GM18498 (cell line): ENCODE results near the gene PPARGC1A.

ENCODE experiments used
- ATAC-seq: cut with Tn5 transposase; IDR thresholded peaks from one replicate; pipeline ENCODE4 v1.9.1; 2021; ENCODE audit warnings: mild to moderate bottlenecking, moderate library complexity; ENCODE audit not compliant: unreplicated experiment

Gene PPARGC1A

GRCh38 chr4:23774909-23775308, 114.9 kb downstream of the PPARGC1A start:
- no peak for ATAC-seq

- no peak for ATAC-seq
Measured at GRCh38 chr4:23773884-23774636, 115.8 kb downstream of the PPARGC1A start.

- no peak for ATAC-seq
Measured at GRCh38 chr4:23770011-23770410, 119.8 kb downstream of the PPARGC1A start.

GRCh38 chr4:23769406-23769805, 120.4 kb downstream of the PPARGC1A start:
- ATAC-seq, result no peak

- ATAC-seq, result no peak
Measured at GRCh38 chr4:23768541-23768940, 121.3 kb downstream of the PPARGC1A start.

GRCh38 chr4:23766344-23766743, 123.5 kb downstream of the PPARGC1A start:
- no peak for ATAC-seq

- ATAC-seq, result no peak
Measured at GRCh38 chr4:23763559-23763958, 126.3 kb downstream of the PPARGC1A start.

GRCh38 chr4:23762551-23762950, 127.3 kb downstream of the PPARGC1A start:
- no peak for ATAC-seq

GRCh38 chr4:23759066-23759465, 130.8 kb downstream of the PPARGC1A start:
- ATAC-seq, result no peak

GRCh38 chr4:23754688-23755087, 135.2 kb downstream of the PPARGC1A start:
- ATAC-seq, result no peak

- ATAC-seq, result no peak
Measured at GRCh38 chr4:23750125-23750524, 139.7 kb downstream of the PPARGC1A start.

- ATAC-seq, result no peak
Measured at GRCh38 chr4:23747281-23747735, 142.5 kb downstream of the PPARGC1A start.

- ATAC-seq, result no peak
Measured at GRCh38 chr4:23746672-23747071, 143.2 kb downstream of the PPARGC1A start.

- no peak for ATAC-seq
Measured at GRCh38 chr4:23746027-23746426, 143.8 kb downstream of the PPARGC1A start.

- ATAC-seq, result no peak
Measured at GRCh38 chr4:23745377-23745776, 144.5 kb downstream of the PPARGC1A start.
